BE2C (cell line): Measurements from ENCODE around the gene PRKN.

ENCODE experiments used
- DNase-seq: peaks from one replicate; pipeline ENCODE4 v3.0.0-alpha.2; 2020
- H3K27me3 ChIP-seq: fragments of 250-450 bp; sonication (Bioruptor Pico); 2 replicates; pipeline ENCODE4 v1.5.1; 2020; ENCODE audit warnings: mild to moderate bottlenecking
- H3K36me3 ChIP-seq: fragments of 250-450 bp; sonication (Bioruptor Pico); 2 replicates; pipeline ENCODE4 v1.5.1; 2020; ENCODE audit warnings: mild to moderate bottlenecking
- H3K4me1 ChIP-seq: fragments of 250-450 bp; sonication (Bioruptor Pico); 2 replicates; pipeline ENCODE4 v1.5.1; 2020
- H3K4me3 ChIP-seq: 2 replicates; pipeline ENCODE4 v1.5.1; 2011; ENCODE audit warnings: low read depth, low read length
- H3K9me3 ChIP-seq: fragments of 250-450 bp; sonication (Bioruptor Pico); 2 replicates; pipeline ENCODE4 v1.5.1; 2020
- CTCF ChIP-seq: IDR thresholded peaks from 2 replicates; pipeline ENCODE4 v1.5.1; 2012; ENCODE audit warnings: mild to moderate bottlenecking, low read depth, low read length

PRKN gene

GRCh38 chr6:162474722-162475121, 252.8 kb downstream of the PRKN start:
- no peaks in the 10 kb centered on the region for H3K9me3 ChIP-seq
- H3K36me3 ChIP-seq: no peaks in the 10 kb centered on the region
- no peak for DNase-seq
- no peak overlapping the region for H3K4me3 ChIP-seq
- no peaks in the 10 kb centered on the region for H3K27me3 ChIP-seq
- peaks cover 5% of the 10 kb centered on the region; the same call in 1 of the 2 replicates for H3K4me1 ChIP-seq
- TF ChIP-seq CTCF: no peak

GRCh38 chr6:162471842-162472241, 255.7 kb downstream of the PRKN start:
- DNase-seq: no peak
- no peak overlapping the region for H3K4me3 ChIP-seq
- H3K4me1 ChIP-seq: no peaks in the 10 kb centered on the region; the same call in none of the 2 replicates
- TF ChIP-seq CTCF: no peak
- H3K27me3 ChIP-seq: no peaks in the 10 kb centered on the region
- H3K9me3 ChIP-seq: no peaks in the 10 kb centered on the region
- no peaks in the 10 kb centered on the region for H3K36me3 ChIP-seq

- no peaks in the 10 kb centered on the region; the same call in none of the 2 replicates for H3K4me1 ChIP-seq
- no peaks in the 10 kb centered on the region for H3K36me3 ChIP-seq
- no peaks in the 10 kb centered on the region for H3K9me3 ChIP-seq
- H3K27me3 ChIP-seq: no peaks in the 10 kb centered on the region
- no peak for TF ChIP-seq CTCF
- no peak overlapping the region for H3K4me3 ChIP-seq
- no peak for DNase-seq
Observed at GRCh38 chr6:162468326-162468725, 259.2 kb downstream of the PRKN start.

- no peaks in the 10 kb centered on the region; the same call in 1 of the 2 replicates for H3K4me1 ChIP-seq
- no peaks in the 10 kb centered on the region for H3K36me3 ChIP-seq
- DNase-seq: peak; percentile 24
- no peak overlapping the region for H3K4me3 ChIP-seq
- no peaks in the 10 kb centered on the region for H3K9me3 ChIP-seq
- no peak for TF ChIP-seq CTCF
- H3K27me3 ChIP-seq: no peaks in the 10 kb centered on the region
Observed at GRCh38 chr6:162467679-162468078, 259.9 kb downstream of the PRKN start.

GRCh38 chr6:162463576-162463975, 264.0 kb downstream of the PRKN start:
- H3K4me3 ChIP-seq: no peak overlapping the region
- no peaks in the 10 kb centered on the region for H3K27me3 ChIP-seq
- DNase-seq: no peak
- no peaks in the 10 kb centered on the region; the same call in 1 of the 2 replicates for H3K4me1 ChIP-seq
- no peaks in the 10 kb centered on the region for H3K9me3 ChIP-seq
- TF ChIP-seq CTCF: no peak
- H3K36me3 ChIP-seq: no peaks in the 10 kb centered on the region

- Histone ChIP-seq H3K36me3 (no peaks in the 10 kb centered on the region), H3K9me3 (no peaks in the 10 kb centered on the region), H3K27me3 (no peaks in the 10 kb centered on the region), H3K4me1 (no peaks in the 10 kb centered on the region), H3K4me3 (no peak overlapping the region)
- no peak for DNase-seq
- no peak for TF ChIP-seq CTCF
Observed at GRCh38 chr6:162459985-162460384, 267.6 kb downstream of the PRKN start.
